Activated naive CD4-positive, alpha-beta T cell treated with anti-CD3 and anti-CD28 coated beads, Interleukin-2, amount 50 U/mL, for 72 hours (primary cell): ENCODE data around the gene DAPK1. TPM values are rescaled to one million over a fixed set of nuclear protein-coding genes. Genes with fewer than 3 reads are reported as not detected.

Experiments
- ATAC-seq, 2 donors: fragments of 150-1000 bp; cut with Tn5 transposase; 2 replicates each; pipeline ENCODE4 v1.10.0; 2021; ENCODE audit warnings: mild to moderate bottlenecking in 2 of 2, moderate library complexity in 2 of 2
- DNase-seq, 2 donors: peaks; one replicate each; pipeline ENCODE4 v3.0.0; 2021 to 2022; ENCODE audit warnings: low spot score in 2 of 2
- H3K27ac Mint-ChIP-seq, 2 donors: one replicate each; pipeline ENCODE4 v1.8.0; 2022; ENCODE audit warnings: mild to moderate bottlenecking in 2 of 2, mixed read lengths in 2 of 2
- H3K36me3 Mint-ChIP-seq, 2 donors: one replicate each; pipeline ENCODE4 v1.8.0; 2022; ENCODE audit warnings: mixed read lengths in 2 of 2
- H3K9me3 Mint-ChIP-seq, 2 donors: one replicate each; pipeline ENCODE4 v1.8.0; 2022; ENCODE audit warnings: mixed read lengths in 2 of 2
- total RNA-seq, 2 donors: library from RNA; stranded (reverse); gene quantifications; one replicate each; pipeline ENCODE4 v1.2.3, GENCODE V29; 2022

The DAPK1 gene
- total RNA-seq, 2 donors from 2014 or later: 1.6 to 2.3 TPM

GRCh38 chr9:87604886-87605588, 107.4 kb downstream of the DAPK1 start:
- H3K27ac Mint-ChIP-seq: no peak overlapping the region
- ATAC-seq: no peak
- DNase-seq: no peak
- H3K9me3 Mint-ChIP-seq: peaks cover 0 to 5% of the 10 kb centered on the region in 2 donors
- H3K36me3 Mint-ChIP-seq: peaks cover 0 to 6% of the 10 kb centered on the region in 2 donors

- no peak for DNase-seq
- Mint-ChIP-seq H3K36me3 (peaks cover 0 to 6% of the 10 kb centered on the region in 2 donors), H3K27ac (no peak overlapping the region), H3K9me3 (peaks cover 0 to 5% of the 10 kb centered on the region in 2 donors)
- no peak for ATAC-seq
Observed at GRCh38 chr9:87605676-87606075, 108.0 kb downstream of the DAPK1 start.

GRCh38 chr9:87606841-87607521, 109.3 kb downstream of the DAPK1 start:
- Mint-ChIP-seq H3K36me3 (peaks cover 0 to 6% of the 10 kb centered on the region in 2 donors), H3K27ac (no peak overlapping the region), H3K9me3 (peaks cover 0 to 5% of the 10 kb centered on the region in 2 donors)
- no peak for DNase-seq
- no peak for ATAC-seq

- Mint-ChIP-seq H3K36me3 (peaks cover 0 to 6% of the 10 kb centered on the region in 2 donors), H3K27ac (no peak overlapping the region)
Observed at GRCh38 chr9:87607859-87608258, 110.2 kb downstream of the DAPK1 start.

GRCh38 chr9:87609002-87609401, 111.3 kb downstream of the DAPK1 start:
- Mint-ChIP-seq H3K27ac (no peak overlapping the region), H3K36me3 (peaks cover 0 to 6% of the 10 kb centered on the region in 2 donors), H3K9me3 (peaks cover 0 to 5% of the 10 kb centered on the region in 2 donors)
- DNase-seq (no peak), ATAC-seq (no peak)

More at GRCh38 chr9:87607859-87608258, 110.2 kb downstream of the DAPK1 start:
- DNase-seq (no peak), ATAC-seq (no peak)
- H3K9me3 Mint-ChIP-seq: peaks cover 0 to 5% of the 10 kb centered on the region in 2 donors

GRCh38 chr9:87609486-87609885, 111.8 kb downstream of the DAPK1 start:
- peaks cover 0 to 5% of the 10 kb centered on the region in 2 donors for H3K9me3 Mint-ChIP-seq
- H3K27ac Mint-ChIP-seq: no peak overlapping the region
- ATAC-seq (no peak), DNase-seq (no peak)
- peaks cover 0 to 6% of the 10 kb centered on the region in 2 donors for H3K36me3 Mint-ChIP-seq

GRCh38 chr9:87610200-87611155, 112.8 kb downstream of the DAPK1 start:
- peaks cover 0 to 6% of the 10 kb centered on the region in 2 donors for H3K36me3 Mint-ChIP-seq
- DNase-seq (no peak), ATAC-seq (no peak)
- peaks cover 0 to 5% of the 10 kb centered on the region in 2 donors for H3K9me3 Mint-ChIP-seq
- H3K27ac Mint-ChIP-seq: no peak overlapping the region

GRCh38 chr9:87611776-87612175, 114.1 kb downstream of the DAPK1 start:
- peaks cover 0 to 6% of the 10 kb centered on the region in 2 donors for H3K36me3 Mint-ChIP-seq

GRCh38 chr9:87612536-87612935, 114.9 kb downstream of the DAPK1 start:
- Mint-ChIP-seq H3K9me3 (peaks cover 0 to 4% of the 10 kb centered on the region in 2 donors), H3K27ac (no peak overlapping the region), H3K36me3 (peaks cover 0 to 5% of the 10 kb centered on the region in 2 donors)
- DNase-seq (no peak), ATAC-seq (no peak)

More at GRCh38 chr9:87611776-87612175, 114.1 kb downstream of the DAPK1 start:
- Mint-ChIP-seq H3K27ac (no peak overlapping the region), H3K9me3 (peaks cover 0 to 5% of the 10 kb centered on the region in 2 donors)
- DNase-seq (no peak), ATAC-seq (no peak)

GRCh38 chr9:87613265-87614111, 115.8 kb downstream of the DAPK1 start:
- Mint-ChIP-seq H3K9me3 (peaks cover 0 to 5% of the 10 kb centered on the region in 2 donors), H3K36me3 (no peaks in the 10 kb centered on the region), H3K27ac (no peak overlapping the region)
- ATAC-seq (no peak), DNase-seq (no peak)

GRCh38 chr9:87614397-87614796, 116.7 kb downstream of the DAPK1 start:
- peaks cover 0 to 6% of the 10 kb centered on the region in 2 donors for H3K36me3 Mint-ChIP-seq
- DNase-seq (no peak), ATAC-seq (no peak)
- H3K9me3 Mint-ChIP-seq: peaks cover 0 to 5% of the 10 kb centered on the region in 2 donors
- no peak overlapping the region for H3K27ac Mint-ChIP-seq

GRCh38 chr9:87615136-87615535, 117.5 kb downstream of the DAPK1 start:
- peaks cover 0 to 5% of the 10 kb centered on the region in 2 donors for H3K9me3 Mint-ChIP-seq
- ATAC-seq (no peak), DNase-seq (no peak)
- peaks cover 0 to 7% of the 10 kb centered on the region in 2 donors for H3K36me3 Mint-ChIP-seq
- H3K27ac Mint-ChIP-seq: no peak overlapping the region

- Mint-ChIP-seq H3K27ac (no peak overlapping the region), H3K36me3 (peaks cover 0 to 7% of the 10 kb centered on the region in 2 donors), H3K9me3 (peaks cover 0 to 5% of the 10 kb centered on the region in 2 donors)
- DNase-seq (no peak), ATAC-seq (no peak)
Observed at GRCh38 chr9:87615547-87616148, 118.0 kb downstream of the DAPK1 start.

GRCh38 chr9:87618226-87618625, 120.6 kb downstream of the DAPK1 start:
- DNase-seq (no peak), ATAC-seq (no peak)
- H3K36me3 Mint-ChIP-seq: peaks cover 0 to 7% of the 10 kb centered on the region in 2 donors
- H3K27ac Mint-ChIP-seq: no peak overlapping the region
- H3K9me3 Mint-ChIP-seq: peaks cover 0 to 5% of the 10 kb centered on the region in 2 donors

GRCh38 chr9:87618931-87619330, 121.3 kb downstream of the DAPK1 start:
- Mint-ChIP-seq H3K36me3 (peaks cover 0 to 7% of the 10 kb centered on the region in 2 donors), H3K9me3 (peaks cover 0 to 5% of the 10 kb centered on the region in 2 donors), H3K27ac (peak overlapping the region in 1 of 2 donors; percentile 58)
- ATAC-seq (no peak), DNase-seq (no peak)
